Smooth muscle cell (in vitro differentiated cells): Measurements from ENCODE around the gene PTPRN2. TPM values are rescaled to one million over a fixed set of nuclear protein-coding genes. Genes with fewer than 3 reads are reported as not detected.

ENCODE experiments used
- DNase-seq: peaks from one replicate; lab custom pipeline; 2025; ENCODE audit not compliant: unreplicated experiment; lab: John Stamatoyannopoulos, UW
- H2AFZ ChIP-seq: fragments of 200-600 bp; sonication (generic); 2 replicates; pipeline ENCODE4 v1.6.0; 2016; ENCODE audit warnings: antibody characterized with exemption, low read depth, mild to moderate bottlenecking
- H3F3A ChIP-seq: fragments of 200-600 bp; sonication (generic); 2 replicates; pipeline ENCODE4 v1.6.0; 2017; ENCODE audit warnings: antibody characterized with exemption, low read depth
- H3K27ac ChIP-seq: fragments of 200-600 bp; sonication (generic); 2 replicates; pipeline ENCODE4 v1.5.1; 2016; ENCODE audit warnings: low read depth, mild to moderate bottlenecking
- H3K27me3 ChIP-seq: fragments of 200-600 bp; sonication (generic); 2 replicates; pipeline ENCODE4 v1.6.1; 2016; ENCODE audit warnings: low read depth, mild to moderate bottlenecking
- H3K36me3 ChIP-seq: fragments of 200-600 bp; sonication (generic); 2 replicates; pipeline ENCODE4 v1.5.1; 2016; ENCODE audit warnings: low read depth
- H3K4me1 ChIP-seq: fragments of 200-600 bp; sonication (generic); 2 replicates; pipeline ENCODE4 v1.5.1; 2016; ENCODE audit warnings: low read depth
- H3K4me2 ChIP-seq: fragments of 200-600 bp; sonication (generic); 2 replicates; pipeline ENCODE4 v1.6.0; 2016; ENCODE audit warnings: mild to moderate bottlenecking
- H3K4me3 ChIP-seq: fragments of 200-600 bp; sonication (generic); 2 replicates; pipeline ENCODE4 v1.5.1; 2016; ENCODE audit warnings: mild to moderate bottlenecking
- H3K79me2 ChIP-seq: fragments of 200-600 bp; sonication (generic); 2 replicates; pipeline ENCODE4 v1.6.0; 2016; ENCODE audit warnings: low read depth, mild to moderate bottlenecking
- H3K9ac ChIP-seq: fragments of 200-600 bp; sonication (generic); 2 replicates; pipeline ENCODE4 v1.6.0; 2016; ENCODE audit warnings: low read depth
- H3K9me3 ChIP-seq: fragments of 200-600 bp; sonication (generic); replicated peaks from 2 replicates; pipeline ENCODE4 v1.5.1; 2016; ENCODE audit warnings: low read depth
- H4K20me1 ChIP-seq: fragments of 200-600 bp; sonication (generic); 2 replicates; pipeline ENCODE4 v1.6.0; 2016; ENCODE audit warnings: low read depth
- CTCF ChIP-seq: fragments of 200-600 bp; sonication (generic); IDR thresholded peaks from 2 replicates; pipeline ENCODE4 v1.5.1; 2017; ENCODE audit warnings: borderline replicate concordance, mild to moderate bottlenecking, antibody characterized with exemption; ENCODE audit not compliant: insufficient read depth, poor library complexity, severe bottlenecking
- WGBS: methylation state at CpG from one replicate; pipeline ENCODE4 v1.1.7; 2016; ENCODE audit warnings: low lambda C conversion rate; 5-methylcytosine and 5-hydroxymethylcytosine counted together
- polyA plus RNA-seq: library from polyadenylated mRNA; unstranded; fragments of >200 nt; fragmentation: Nextera tagmentation; extraction: Ambion mirVana; gene quantifications from 2 replicates; pipeline ENCODE4 v1.2.1, GENCODE V29; 2016
- total RNA-seq: library from RNA; depleted of rRNA; stranded (reverse); fragments of >200 nt; gene quantifications from 2 replicates; pipeline ENCODE4 v1.2.3, GENCODE V29; 2014

PTPRN2 gene
- total and polyA plus RNA-seq, 2 experiments from 2014 or later: 0.09 to 0.87 TPM

- H3K27ac ChIP-seq: peak overlapping the region; percentile 85
- no peaks in the 10 kb centered on the region for H3F3A ChIP-seq
- H3K4me3 ChIP-seq: no peak overlapping the region
- no peak for DNase-seq
- no peaks in the 10 kb centered on the region for H3K4me1 ChIP-seq
- WGBS: 95% methylated on average over 12 of the region's 12 CpGs
- H3K9ac ChIP-seq: no peak overlapping the region
- no peak overlapping the region for H2AFZ ChIP-seq
- H3K9me3 ChIP-seq: no peaks in the 10 kb centered on the region
- H3K4me2 ChIP-seq: no peak overlapping the region
- no peak for TF ChIP-seq CTCF
- no peaks in the 10 kb centered on the region for H4K20me1 ChIP-seq
- H3K79me2 ChIP-seq: no peaks in the 10 kb centered on the region
- no peaks in the 10 kb centered on the region for H3K27me3 ChIP-seq
- no peaks in the 10 kb centered on the region for H3K36me3 ChIP-seq
Measured at GRCh38 chr7:158431055-158431940, 156.3 kb downstream of the PTPRN2 start.

GRCh38 chr7:158430308-158431034 lies 157.2 kb downstream of the PTPRN2 start:
- Histone ChIP-seq H3K4me3 (no peak overlapping the region), H2AFZ (no peak overlapping the region), H3K9me3 (no peaks in the 10 kb centered on the region), H3K36me3 (no peaks in the 10 kb centered on the region), H3F3A (no peaks in the 10 kb centered on the region), H3K4me2 (no peak overlapping the region), H3K27ac (no peak overlapping the region), H3K4me1 (no peaks in the 10 kb centered on the region), H3K9ac (no peak overlapping the region), H4K20me1 (no peaks in the 10 kb centered on the region), H3K79me2 (no peaks in the 10 kb centered on the region), H3K27me3 (no peaks in the 10 kb centered on the region)
- DNase-seq: no peak
- no peak for TF ChIP-seq CTCF
- WGBS: 94% methylated on average over 22 of the region's 22 CpGs

GRCh38 chr7:158428837-158429753 lies 158.5 kb downstream of the PTPRN2 start:
- H3K4me2 ChIP-seq: no peak overlapping the region
- no peaks in the 10 kb centered on the region for H3F3A ChIP-seq
- no peak for DNase-seq
- H3K27me3 ChIP-seq: no peaks in the 10 kb centered on the region
- no peak for TF ChIP-seq CTCF
- no peaks in the 10 kb centered on the region for H4K20me1 ChIP-seq
- WGBS: 80% methylated on average over 24 of the region's 24 CpGs
- no peaks in the 10 kb centered on the region for H3K4me1 ChIP-seq
- no peaks in the 10 kb centered on the region for H3K36me3 ChIP-seq
- no peaks in the 10 kb centered on the region for H3K79me2 ChIP-seq
- no peak overlapping the region for H3K9ac ChIP-seq
- H3K9me3 ChIP-seq: no peaks in the 10 kb centered on the region
- H3K4me3 ChIP-seq: no peak overlapping the region
- no peak overlapping the region for H2AFZ ChIP-seq
- H3K27ac ChIP-seq: no peak overlapping the region
